HEK293 (cell line): Measurements from ENCODE around the gene VPS35L.

Experiments used
- RBAK ChIP-seq: fragments of 450-650 bp; formaldehyde crosslinking; IDR thresholded peaks from 2 replicates; pipeline ENCODE4 v1.5.1; 2016; ENCODE audit warnings: missing biosample characterization, missing genetic modification characterization
- SETDB1 ChIP-seq: IDR thresholded peaks from one replicate; pipeline ENCODE4 v1.6.1; 2017; ENCODE audit warnings: mild to moderate bottlenecking, low read length, moderate library complexity, mixed read lengths; ENCODE audit not compliant: insufficient read length
- TCF7L2 ChIP-seq: IDR thresholded peaks from 2 replicates; pipeline ENCODE4 v1.6.1; 2011; ENCODE audit warnings: low read depth, mild to moderate bottlenecking, inconsistent platforms, low read length, moderate library complexity, borderline replicate concordance
- WT1 ChIP-seq: fragments of 450-650 bp; formaldehyde crosslinking; IDR thresholded peaks from 2 replicates; pipeline ENCODE4 v1.5.1; 2016; ENCODE audit warnings: missing biosample characterization, missing genetic modification characterization
- TF ChIP-seq, protein P1 (sequence below): fragments of 450-650 bp; formaldehyde crosslinking; conservative IDR thresholded peaks from 2 replicates; pipeline ENCODE4 v1.5.1; 2016; ENCODE audit warnings: low read depth, missing biosample characterization, missing genetic modification characterization
- TF ChIP-seq, protein P2 (sequence below): fragments of 450-650 bp; formaldehyde crosslinking; IDR thresholded peaks from 2 replicates; pipeline ENCODE4 v1.5.1; 2016; ENCODE audit warnings: missing biosample characterization, missing genetic modification characterization
- TF ChIP-seq, protein P3 (sequence below): fragments of 450-650 bp; formaldehyde crosslinking; IDR thresholded peaks from 2 replicates; pipeline ENCODE4 v1.5.1; 2016; ENCODE audit warnings: missing biosample characterization, missing genetic modification characterization

DNA sequence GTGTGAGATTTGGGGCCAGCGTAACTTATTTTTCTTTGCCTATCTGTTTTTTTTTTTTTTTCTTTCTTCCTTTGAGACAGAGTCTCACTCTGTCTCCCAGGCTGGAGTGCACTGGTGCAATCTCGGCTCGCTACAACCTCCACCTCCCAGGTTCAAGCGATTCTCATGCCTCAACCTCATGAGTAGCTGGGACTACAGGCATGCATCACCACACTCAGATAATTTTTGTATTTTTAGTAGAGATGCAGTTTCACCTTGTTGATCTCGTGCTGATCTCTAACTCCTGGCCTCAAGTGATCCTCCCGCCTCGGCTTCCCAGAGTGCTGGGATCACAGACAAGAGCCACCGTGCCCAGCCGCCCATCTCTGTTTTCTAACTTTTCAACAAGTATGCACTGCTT is 63.4 kb downstream of the VPS35L start:
- no peak for TF ChIP-seq RBAK (tag by site-specific recombination)
- no peak for TF ChIP-seq WT1 (tag by site-specific recombination)
- no peak for TF ChIP-seq SETDB1
- TF ChIP-seq, protein P1, sequence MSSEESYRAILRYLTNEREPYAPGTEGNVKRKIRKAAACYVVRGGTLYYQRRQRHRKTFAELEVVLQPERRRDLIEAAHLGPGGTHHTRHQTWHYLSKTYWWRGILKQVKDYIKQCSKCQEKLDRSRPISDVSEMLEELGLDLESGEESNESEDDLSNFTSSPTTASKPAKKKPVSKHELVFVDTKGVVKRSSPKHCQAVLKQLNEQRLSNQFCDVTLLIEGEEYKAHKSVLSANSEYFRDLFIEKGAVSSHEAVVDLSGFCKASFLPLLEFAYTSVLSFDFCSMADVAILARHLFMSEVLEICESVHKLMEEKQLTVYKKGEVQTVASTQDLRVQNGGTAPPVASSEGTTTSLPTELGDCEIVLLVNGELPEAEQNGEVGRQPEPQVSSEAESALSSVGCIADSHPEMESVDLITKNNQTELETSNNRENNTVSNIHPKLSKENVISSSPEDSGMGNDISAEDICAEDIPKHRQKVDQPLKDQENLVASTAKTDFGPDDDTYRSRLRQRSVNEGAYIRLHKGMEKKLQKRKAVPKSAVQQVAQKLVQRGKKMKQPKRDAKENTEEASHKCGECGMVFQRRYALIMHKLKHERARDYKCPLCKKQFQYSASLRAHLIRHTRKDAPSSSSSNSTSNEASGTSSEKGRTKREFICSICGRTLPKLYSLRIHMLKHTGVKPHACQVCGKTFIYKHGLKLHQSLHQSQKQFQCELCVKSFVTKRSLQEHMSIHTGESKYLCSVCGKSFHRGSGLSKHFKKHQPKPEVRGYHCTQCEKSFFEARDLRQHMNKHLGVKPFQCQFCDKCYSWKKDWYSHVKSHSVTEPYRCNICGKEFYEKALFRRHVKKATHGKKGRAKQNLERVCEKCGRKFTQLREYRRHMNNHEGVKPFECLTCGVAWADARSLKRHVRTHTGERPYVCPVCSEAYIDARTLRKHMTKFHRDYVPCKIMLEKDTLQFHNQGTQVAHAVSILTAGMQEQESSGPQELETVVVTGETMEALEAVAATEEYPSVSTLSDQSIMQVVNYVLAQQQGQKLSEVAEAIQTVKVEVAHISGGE (tag by site-specific recombination): no peak
- TF ChIP-seq, protein P2, sequence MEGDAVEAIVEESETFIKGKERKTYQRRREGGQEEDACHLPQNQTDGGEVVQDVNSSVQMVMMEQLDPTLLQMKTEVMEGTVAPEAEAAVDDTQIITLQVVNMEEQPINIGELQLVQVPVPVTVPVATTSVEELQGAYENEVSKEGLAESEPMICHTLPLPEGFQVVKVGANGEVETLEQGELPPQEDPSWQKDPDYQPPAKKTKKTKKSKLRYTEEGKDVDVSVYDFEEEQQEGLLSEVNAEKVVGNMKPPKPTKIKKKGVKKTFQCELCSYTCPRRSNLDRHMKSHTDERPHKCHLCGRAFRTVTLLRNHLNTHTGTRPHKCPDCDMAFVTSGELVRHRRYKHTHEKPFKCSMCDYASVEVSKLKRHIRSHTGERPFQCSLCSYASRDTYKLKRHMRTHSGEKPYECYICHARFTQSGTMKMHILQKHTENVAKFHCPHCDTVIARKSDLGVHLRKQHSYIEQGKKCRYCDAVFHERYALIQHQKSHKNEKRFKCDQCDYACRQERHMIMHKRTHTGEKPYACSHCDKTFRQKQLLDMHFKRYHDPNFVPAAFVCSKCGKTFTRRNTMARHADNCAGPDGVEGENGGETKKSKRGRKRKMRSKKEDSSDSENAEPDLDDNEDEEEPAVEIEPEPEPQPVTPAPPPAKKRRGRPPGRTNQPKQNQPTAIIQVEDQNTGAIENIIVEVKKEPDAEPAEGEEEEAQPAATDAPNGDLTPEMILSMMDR: no peak
- no peak for TF ChIP-seq TCF7L2
- TF ChIP-seq, protein P3, sequence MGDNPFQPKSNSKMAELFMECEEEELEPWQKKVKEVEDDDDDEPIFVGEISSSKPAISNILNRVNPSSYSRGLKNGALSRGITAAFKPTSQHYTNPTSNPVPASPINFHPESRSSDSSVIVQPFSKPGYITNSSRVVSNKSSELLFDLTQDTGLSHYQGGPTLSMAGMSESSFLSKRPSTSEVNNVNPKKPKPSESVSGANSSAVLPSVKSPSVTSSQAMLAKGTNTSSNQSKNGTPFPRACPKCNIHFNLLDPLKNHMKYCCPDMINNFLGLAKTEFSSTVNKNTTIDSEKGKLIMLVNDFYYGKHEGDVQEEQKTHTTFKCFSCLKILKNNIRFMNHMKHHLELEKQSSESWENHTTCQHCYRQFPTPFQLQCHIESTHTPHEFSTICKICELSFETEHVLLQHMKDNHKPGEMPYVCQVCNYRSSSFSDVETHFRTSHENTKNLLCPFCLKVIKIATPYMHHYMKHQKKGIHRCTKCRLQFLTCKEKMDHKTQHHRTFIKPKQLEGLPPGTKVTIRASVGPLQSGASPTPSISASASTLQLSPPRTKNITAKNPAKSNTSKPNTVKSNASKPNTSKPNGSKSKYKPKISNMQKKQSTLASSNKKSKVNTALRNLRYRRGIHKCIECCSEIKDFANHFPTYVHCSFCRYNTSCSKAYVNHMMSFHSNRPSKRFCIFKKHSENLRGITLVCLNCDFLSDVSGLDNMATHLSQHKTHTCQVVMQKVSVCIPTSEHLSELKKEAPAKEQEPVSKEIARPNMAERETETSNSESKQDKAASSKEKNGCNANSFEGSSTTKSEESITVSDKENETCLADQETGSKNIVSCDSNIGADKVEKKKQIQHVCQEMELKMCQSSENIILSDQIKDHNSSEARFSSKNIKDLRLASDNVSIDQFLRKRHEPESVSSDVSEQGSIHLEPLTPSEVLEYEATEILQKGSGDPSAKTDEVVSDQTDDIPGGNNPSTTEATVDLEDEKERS (tag by site-specific recombination): no peak
